DOHH2 (cell line): ENCODE measurements around the gene TRERF1.

Experiments
- H3F3A ChIP-seq: fragments of 200-600 bp; sonication (generic), shearing (Covaris generic); 2 replicates; pipeline ENCODE4 v1.6.0; 2016; ENCODE audit warnings: antibody characterized with exemption, mild to moderate bottlenecking; ENCODE audit not compliant: control insufficient read depth, insufficient read depth
- H3K27ac ChIP-seq: fragments of 200-600 bp; sonication (generic); 2 replicates; pipeline ENCODE4 v1.5.1; 2014; ENCODE audit warnings: low read depth, mild to moderate bottlenecking, low read length, moderate library complexity
- H3K27me3 ChIP-seq: fragments of 200-600 bp; sonication (generic); 2 replicates; pipeline ENCODE4 v1.6.1; 2014; ENCODE audit warnings: mild to moderate bottlenecking, low read length, mixed read lengths; ENCODE audit not compliant: control insufficient read depth
- H3K36me3 ChIP-seq: fragments of 200-600 bp; sonication (generic); 2 replicates; pipeline ENCODE4 v1.6.1; 2014; ENCODE audit warnings: mild to moderate bottlenecking, low read length, moderate library complexity, mixed read lengths; ENCODE audit not compliant: control insufficient read depth
- H3K4me1 ChIP-seq: fragments of 200-600 bp; sonication (generic); 2 replicates; pipeline ENCODE4 v1.6.1; 2014; ENCODE audit warnings: mild to moderate bottlenecking, low read length, mixed read lengths; ENCODE audit not compliant: control insufficient read depth
- H3K4me2 ChIP-seq: fragments of 200-600 bp; sonication (generic); 2 replicates; pipeline ENCODE4 v1.6.0; 2014; ENCODE audit warnings: mild to moderate bottlenecking, low read length, moderate library complexity
- H3K4me3 ChIP-seq: fragments of 200-600 bp; sonication (generic); 2 replicates; pipeline ENCODE4 v1.5.1; 2014; ENCODE audit warnings: mild to moderate bottlenecking, low read length, mixed read lengths
- H3K79me2 ChIP-seq: fragments of 200-600 bp; sonication (generic); 2 replicates; pipeline ENCODE4 v1.6.1; 2014; ENCODE audit warnings: mild to moderate bottlenecking, low read length, mixed read lengths; ENCODE audit not compliant: control insufficient read depth
- H3K9me2 ChIP-seq: fragments of 200-600 bp; sonication (generic); replicated peaks from 2 replicates; pipeline ENCODE4 v1.6.1; 2014; ENCODE audit warnings: mild to moderate bottlenecking, low read length, mixed read lengths; ENCODE audit not compliant: control insufficient read depth
- H3K9me3 ChIP-seq: fragments of 200-600 bp; sonication (generic); 2 replicates; pipeline ENCODE4 v1.6.1; 2014; ENCODE audit warnings: antibody characterized with exemption, low read length, mixed read lengths; ENCODE audit not compliant: control insufficient read depth, insufficient read depth
- H4K20me1 ChIP-seq: fragments of 200-600 bp; sonication (generic); 2 replicates; pipeline ENCODE4 v1.6.0; 2014; ENCODE audit warnings: low read depth, mild to moderate bottlenecking, antibody characterized with exemption, low read length, moderate library complexity; ENCODE audit not compliant: control insufficient read depth, insufficient read depth
- EZH2phosphoT487 ChIP-seq: fragments of 200-600 bp; sonication (generic); IDR thresholded peaks from 2 replicates; pipeline ENCODE4 v1.6.1; 2017; ENCODE audit warnings: borderline replicate concordance, mild to moderate bottlenecking, antibody characterized with exemption, low read length, moderate library complexity, mixed read lengths
- TF ChIP-seq, protein P1 (sequence below): fragments of 200-600 bp; sonication (generic); IDR thresholded peaks from one replicate; pipeline ENCODE4 v1.5.1; 2014; ENCODE audit warnings: antibody characterized with exemption, mild to moderate bottlenecking, low read depth, low read length; ENCODE audit not compliant: poor library complexity, severe bottlenecking

Gene TRERF1

DNA sequence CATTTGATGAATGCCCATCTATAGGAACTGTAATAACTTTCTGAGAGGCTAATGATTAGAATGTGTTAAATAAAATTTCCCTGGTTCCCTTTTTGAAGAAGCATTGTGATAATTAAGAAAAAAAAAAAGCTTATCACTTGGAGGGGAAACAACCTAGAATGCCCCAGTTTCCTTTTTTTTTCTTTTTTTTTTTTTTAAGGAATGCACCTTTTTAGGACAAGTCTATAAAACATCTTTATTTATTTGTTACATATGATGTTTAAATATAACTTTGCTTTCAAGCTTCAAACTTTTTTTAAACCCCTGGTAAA lies 226.7 kb downstream of the TRERF1 start:
- no peaks in the 10 kb centered on the region for H3K9me3 ChIP-seq
- H3K4me2 ChIP-seq: peak overlapping the region; percentile 31
- no peaks in the 10 kb centered on the region for H3K9me2 ChIP-seq
- H4K20me1 ChIP-seq: no peaks in the 10 kb centered on the region
- H3K4me1 ChIP-seq: peaks cover 24% of the 10 kb centered on the region
- peak overlapping the region; percentile 21; the same call in 1 of the 2 replicates for H3K4me3 ChIP-seq
- no peaks in the 10 kb centered on the region for H3K27me3 ChIP-seq
- peaks cover 3% of the 10 kb centered on the region; the same call in 1 of the 2 replicates for H3F3A ChIP-seq
- no peak for TF ChIP-seq EZH2phosphoT487
- TF ChIP-seq, protein P1, sequence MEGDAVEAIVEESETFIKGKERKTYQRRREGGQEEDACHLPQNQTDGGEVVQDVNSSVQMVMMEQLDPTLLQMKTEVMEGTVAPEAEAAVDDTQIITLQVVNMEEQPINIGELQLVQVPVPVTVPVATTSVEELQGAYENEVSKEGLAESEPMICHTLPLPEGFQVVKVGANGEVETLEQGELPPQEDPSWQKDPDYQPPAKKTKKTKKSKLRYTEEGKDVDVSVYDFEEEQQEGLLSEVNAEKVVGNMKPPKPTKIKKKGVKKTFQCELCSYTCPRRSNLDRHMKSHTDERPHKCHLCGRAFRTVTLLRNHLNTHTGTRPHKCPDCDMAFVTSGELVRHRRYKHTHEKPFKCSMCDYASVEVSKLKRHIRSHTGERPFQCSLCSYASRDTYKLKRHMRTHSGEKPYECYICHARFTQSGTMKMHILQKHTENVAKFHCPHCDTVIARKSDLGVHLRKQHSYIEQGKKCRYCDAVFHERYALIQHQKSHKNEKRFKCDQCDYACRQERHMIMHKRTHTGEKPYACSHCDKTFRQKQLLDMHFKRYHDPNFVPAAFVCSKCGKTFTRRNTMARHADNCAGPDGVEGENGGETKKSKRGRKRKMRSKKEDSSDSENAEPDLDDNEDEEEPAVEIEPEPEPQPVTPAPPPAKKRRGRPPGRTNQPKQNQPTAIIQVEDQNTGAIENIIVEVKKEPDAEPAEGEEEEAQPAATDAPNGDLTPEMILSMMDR: no peak
- H3K79me2 ChIP-seq: no peaks in the 10 kb centered on the region
- peaks cover 12% of the 10 kb centered on the region; the same call in 1 of the 2 replicates for H3K36me3 ChIP-seq
- H3K27ac ChIP-seq: no peak overlapping the region

DNA sequence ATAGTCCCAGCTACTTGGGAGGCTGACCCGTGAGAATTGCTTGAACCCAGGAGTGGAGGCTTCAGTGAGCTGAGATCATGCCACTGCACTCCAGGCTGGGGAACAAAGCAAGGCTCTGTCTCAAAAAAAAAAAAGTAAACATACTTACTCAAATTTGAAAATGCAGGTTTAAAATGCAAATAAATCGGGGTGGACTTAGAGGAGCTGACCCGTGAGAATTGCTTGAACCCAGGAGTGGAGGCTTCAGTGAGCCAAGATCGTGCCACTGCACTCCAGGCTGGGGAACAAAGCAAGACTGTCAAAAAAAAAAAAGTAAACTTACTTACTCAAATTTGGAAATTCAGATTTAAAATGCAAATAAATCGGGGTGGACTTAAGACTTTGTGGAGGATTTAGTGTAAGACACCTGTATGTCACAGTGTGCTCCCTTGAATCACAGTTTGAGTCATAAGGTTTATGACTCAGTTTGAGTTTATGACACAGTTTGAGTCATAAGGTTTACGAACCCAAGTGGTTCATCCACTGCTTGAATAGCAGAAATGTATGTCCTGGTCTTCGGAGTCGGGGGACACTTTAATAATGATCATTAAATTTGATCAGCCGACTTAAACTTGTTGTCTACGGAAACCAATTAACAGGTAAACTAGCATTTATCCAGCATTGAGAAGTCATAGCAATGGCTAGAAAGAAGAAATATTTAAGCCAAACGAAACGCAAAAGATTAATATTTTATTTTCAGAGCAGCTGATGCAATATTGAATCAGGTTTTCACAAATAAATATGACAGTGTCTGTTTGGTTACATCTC lies 227.3 kb downstream of the TRERF1 start:
- peaks cover 3% of the 10 kb centered on the region; the same call in 1 of the 2 replicates for H3F3A ChIP-seq
- H3K27me3 ChIP-seq: no peaks in the 10 kb centered on the region
- no peak overlapping the region for H3K27ac ChIP-seq
- H3K79me2 ChIP-seq: no peaks in the 10 kb centered on the region
- TF ChIP-seq EZH2phosphoT487: no peak
- TF ChIP-seq, protein P1: no peak
- H3K4me1 ChIP-seq: peaks cover 24% of the 10 kb centered on the region
- no peaks in the 10 kb centered on the region for H3K9me3 ChIP-seq
- H3K4me3 ChIP-seq: peak overlapping the region; percentile 21
- no peaks in the 10 kb centered on the region for H4K20me1 ChIP-seq
- H3K4me2 ChIP-seq: peak overlapping the region; percentile 31
- no peaks in the 10 kb centered on the region for H3K9me2 ChIP-seq
- H3K36me3 ChIP-seq: peaks cover 7% of the 10 kb centered on the region; the same call in 1 of the 2 replicates

DNA sequence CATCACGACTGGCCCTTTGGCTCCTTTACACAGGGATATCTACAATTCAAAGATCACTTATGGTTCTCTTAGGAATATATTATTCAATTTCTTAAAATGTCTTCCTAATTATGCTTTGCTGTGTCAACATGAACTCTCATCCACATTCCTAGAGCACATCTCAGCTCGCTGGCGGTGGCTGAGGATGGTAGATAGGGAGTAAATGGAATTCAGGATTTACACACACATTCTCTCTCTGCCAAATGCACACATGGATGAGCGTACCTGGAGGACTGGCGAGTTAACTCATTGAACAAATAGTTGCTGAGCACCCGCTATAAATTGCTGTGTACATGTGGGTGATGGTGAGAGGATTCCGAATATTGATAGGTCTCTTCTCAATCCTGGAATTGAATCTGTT lies 229.3 kb downstream of the TRERF1 start:
- no peaks in the 10 kb centered on the region for H3K9me2 ChIP-seq
- peaks cover 28% of the 10 kb centered on the region for H3K4me1 ChIP-seq
- no peak overlapping the region for H3K4me3 ChIP-seq
- peaks cover 3% of the 10 kb centered on the region; the same call in 1 of the 2 replicates for H3F3A ChIP-seq
- TF ChIP-seq EZH2phosphoT487: no peak
- TF ChIP-seq, protein P1: no peak
- no peaks in the 10 kb centered on the region for H3K9me3 ChIP-seq
- 0 out of 2 replicates have a peak, but pooled peaks cover 3% of the 10 kb centered on the region for H3K36me3 ChIP-seq
- no peak overlapping the region for H3K27ac ChIP-seq
- peaks cover 2% of the 10 kb centered on the region for H3K79me2 ChIP-seq
- H4K20me1 ChIP-seq: no peaks in the 10 kb centered on the region
- no peak overlapping the region for H3K4me2 ChIP-seq
- no peaks in the 10 kb centered on the region for H3K27me3 ChIP-seq
